Breast epithelium (tissue), 3 donors: ENCODE data around the gene TCHP.

Experiments used
- POLR2A ChIP-seq: fragments of 450-650 bp; IDR thresholded peaks from one replicate; pipeline ENCODE4 v1.6.1; 2016; ENCODE audit warnings: antibody characterized with exemption, mild to moderate bottlenecking, moderate library complexity
- TF ChIP-seq, protein P1 (sequence below), 3 donors: fragments of 450-650 bp; IDR thresholded peaks; one replicate each; pipeline ENCODE4 v1.5.1; 2016 to 2017; ENCODE audit warnings: antibody characterized with exemption in 3 of 3, mild to moderate bottlenecking in 3 of 3, moderate library complexity in 3 of 3

DNA sequence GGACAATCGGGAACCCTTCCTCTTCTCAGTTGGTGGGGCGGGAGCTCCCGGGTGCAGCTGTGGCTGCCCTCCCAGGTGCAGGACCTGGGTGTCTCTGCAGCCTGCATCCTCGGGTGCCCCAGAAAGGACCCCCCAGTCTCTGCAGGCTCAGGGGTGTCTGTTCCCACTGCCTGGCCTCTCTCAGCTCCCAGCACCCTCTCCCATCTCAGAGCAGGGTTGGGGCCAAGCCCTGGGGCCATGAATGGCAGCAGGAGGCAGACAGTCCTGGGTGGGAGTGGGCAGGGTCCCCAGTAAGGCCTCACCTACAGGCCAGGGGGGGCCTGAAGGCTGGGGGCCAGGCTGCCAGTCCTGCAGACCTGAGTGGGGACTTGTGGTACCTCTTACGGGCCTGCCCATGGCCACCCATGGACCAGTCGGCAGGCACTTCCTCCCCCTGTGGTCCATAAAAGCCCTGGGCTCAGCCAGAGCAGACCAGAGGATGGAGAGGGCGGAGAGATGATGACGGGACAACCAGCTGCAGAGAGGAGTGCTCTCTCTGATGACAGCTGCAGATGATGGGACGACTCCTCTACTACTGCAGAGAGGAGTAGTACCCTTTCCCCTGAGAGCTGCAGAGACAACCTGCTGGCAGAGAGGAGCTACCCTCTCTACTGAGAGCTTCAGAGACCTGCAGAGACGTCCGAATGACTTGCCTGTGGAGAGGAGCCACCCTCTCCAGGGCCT is 26.6 kb downstream of the TCHP start:
- TF ChIP-seq POLR2A = no peak
- TF ChIP-seq, protein P1, sequence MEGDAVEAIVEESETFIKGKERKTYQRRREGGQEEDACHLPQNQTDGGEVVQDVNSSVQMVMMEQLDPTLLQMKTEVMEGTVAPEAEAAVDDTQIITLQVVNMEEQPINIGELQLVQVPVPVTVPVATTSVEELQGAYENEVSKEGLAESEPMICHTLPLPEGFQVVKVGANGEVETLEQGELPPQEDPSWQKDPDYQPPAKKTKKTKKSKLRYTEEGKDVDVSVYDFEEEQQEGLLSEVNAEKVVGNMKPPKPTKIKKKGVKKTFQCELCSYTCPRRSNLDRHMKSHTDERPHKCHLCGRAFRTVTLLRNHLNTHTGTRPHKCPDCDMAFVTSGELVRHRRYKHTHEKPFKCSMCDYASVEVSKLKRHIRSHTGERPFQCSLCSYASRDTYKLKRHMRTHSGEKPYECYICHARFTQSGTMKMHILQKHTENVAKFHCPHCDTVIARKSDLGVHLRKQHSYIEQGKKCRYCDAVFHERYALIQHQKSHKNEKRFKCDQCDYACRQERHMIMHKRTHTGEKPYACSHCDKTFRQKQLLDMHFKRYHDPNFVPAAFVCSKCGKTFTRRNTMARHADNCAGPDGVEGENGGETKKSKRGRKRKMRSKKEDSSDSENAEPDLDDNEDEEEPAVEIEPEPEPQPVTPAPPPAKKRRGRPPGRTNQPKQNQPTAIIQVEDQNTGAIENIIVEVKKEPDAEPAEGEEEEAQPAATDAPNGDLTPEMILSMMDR (IDR thresholded peaks at IDR 0.05) = no peak
